Endothelial cell (in vitro differentiated cells): ENCODE data around the gene GFI1. TPM values are rescaled to one million over a fixed set of nuclear protein-coding genes. Genes with fewer than 3 reads are reported as not detected.

Experiments
- DNase-seq: peaks from one replicate; pipeline ENCODE4 v3.0.0; 2021; ENCODE audit warnings: low spot score
- H3K27ac Mint-ChIP-seq: one replicate; pipeline ENCODE4 v1.8.0; 2021; ENCODE audit warnings: mixed read lengths, inconsistent platforms; ENCODE audit not compliant: unreplicated experiment
- H3K27me3 Mint-ChIP-seq: one replicate; pipeline ENCODE4 v1.8.0; 2021; ENCODE audit warnings: mild to moderate bottlenecking, moderate library complexity, mixed read lengths, inconsistent platforms; ENCODE audit not compliant: unreplicated experiment
- H3K36me3 Mint-ChIP-seq: one replicate; pipeline ENCODE4 v1.8.0; 2021; ENCODE audit warnings: mild to moderate bottlenecking, low read depth, mixed read lengths, inconsistent platforms; ENCODE audit not compliant: unreplicated experiment
- H3K4me1 Mint-ChIP-seq: one replicate; pipeline ENCODE4 v1.8.0; 2021; ENCODE audit warnings: mild to moderate bottlenecking, mixed read lengths, inconsistent platforms; ENCODE audit not compliant: unreplicated experiment
- H3K4me3 Mint-ChIP-seq: one replicate; pipeline ENCODE4 v1.8.0; 2021; ENCODE audit warnings: mild to moderate bottlenecking, mixed read lengths, inconsistent platforms; ENCODE audit not compliant: unreplicated experiment
- H3K9me3 Mint-ChIP-seq: one replicate; pipeline ENCODE4 v1.8.0; 2021; ENCODE audit warnings: mixed read lengths, inconsistent platforms; ENCODE audit not compliant: unreplicated experiment
- CTCF ChIP-seq: fragments of 200-600 bp; sonication (generic); IDR thresholded peaks from one replicate; pipeline ENCODE4 v1.5.0; 2021; ENCODE audit warnings: antibody characterized with exemption; ENCODE audit not compliant: unreplicated experiment
- total RNA-seq: library from RNA; stranded (reverse); fragmentation: NEBNext Ultra II Directional; extraction: Animal tissue kit (Norgen Biotek cat#: 25700); gene quantifications from one replicate; pipeline ENCODE4 v1.2.1, GENCODE V29; 2021; ENCODE audit not compliant: unreplicated experiment

Gene GFI1
- total RNA-seq, 1 donor from 2014 or later, result 0.26 TPM

GRCh38 chr1:92504291-92505014 is 17.7 kb upstream of the GFI1 start:
- Mint-ChIP-seq H3K36me3 (no peaks in the 10 kb centered on the region), H3K9me3 (no peaks in the 10 kb centered on the region), H3K27ac (no peak overlapping the region), H3K27me3 (no peaks in the 10 kb centered on the region), H3K4me1 (no peaks in the 10 kb centered on the region), H3K4me3 (no peak overlapping the region)
- no peak for TF ChIP-seq CTCF
- no peak for DNase-seq

GRCh38 chr1:92503926-92504285 is 17.2 kb upstream of the GFI1 start:
- Mint-ChIP-seq H3K27me3 (no peaks in the 10 kb centered on the region), H3K4me1 (no peaks in the 10 kb centered on the region), H3K4me3 (no peak overlapping the region), H3K9me3 (no peaks in the 10 kb centered on the region), H3K36me3 (no peaks in the 10 kb centered on the region), H3K27ac (no peak overlapping the region)
- no peak for DNase-seq
- no peak for TF ChIP-seq CTCF

- Mint-ChIP-seq H3K4me1 (no peaks in the 10 kb centered on the region), H3K36me3 (no peaks in the 10 kb centered on the region), H3K27me3 (no peaks in the 10 kb centered on the region), H3K9me3 (no peaks in the 10 kb centered on the region), H3K4me3 (no peak overlapping the region), H3K27ac (no peak overlapping the region)
- no peak for TF ChIP-seq CTCF
- no peak for DNase-seq
Observed at GRCh38 chr1:92503043-92503925, 16.6 kb upstream of the GFI1 start.

GRCh38 chr1:92502247-92502646 is 15.5 kb upstream of the GFI1 start:
- H3K27ac Mint-ChIP-seq, result no peak overlapping the region
- H3K36me3 Mint-ChIP-seq, result no peaks in the 10 kb centered on the region

More at GRCh38 chr1:92502247-92502646, 15.5 kb upstream of the GFI1 start:
- no peaks in the 10 kb centered on the region for H3K9me3 Mint-ChIP-seq
- no peaks in the 10 kb centered on the region for H3K4me1 Mint-ChIP-seq
- no peak for DNase-seq
- H3K4me3 Mint-ChIP-seq, result no peak overlapping the region
- no peaks in the 10 kb centered on the region for H3K27me3 Mint-ChIP-seq
- TF ChIP-seq CTCF, result no peak
